Neural progenitor cell (in vitro differentiated cells): ENCODE results near the gene ANGPTL8. TPM values are rescaled to one million over a fixed set of nuclear protein-coding genes. Genes with fewer than 3 reads are reported as not detected.

Experiments
- DNase-seq: peaks from one replicate; pipeline ENCODE4 v3.0.0-alpha.2; 2016; ENCODE audit warnings: low spot score
- H2AFZ ChIP-seq: fragments of 200-600 bp; sonication (generic); replicated peaks from 2 replicates; pipeline ENCODE4 v1.6.1; 2016; ENCODE audit warnings: antibody characterized with exemption
- H3F3A ChIP-seq: fragments of 200-600 bp; sonication (generic); 2 replicates; pipeline ENCODE4 v1.6.1; 2016; ENCODE audit warnings: antibody characterized with exemption, low read depth
- H3K27ac ChIP-seq: fragments of 200-600 bp; sonication (generic); 2 replicates; pipeline ENCODE4 v1.5.1; 2016; ENCODE audit warnings: mild to moderate bottlenecking
- H3K27me3 ChIP-seq: fragments of 200-600 bp; sonication (generic); 2 replicates; pipeline ENCODE4 v1.6.1; 2016; ENCODE audit warnings: mild to moderate bottlenecking, moderate library complexity
- H3K36me3 ChIP-seq: fragments of 200-600 bp; sonication (generic); 2 replicates; pipeline ENCODE4 v1.5.1; 2016
- H3K4me1 ChIP-seq: fragments of 200-600 bp; sonication (generic); 2 replicates; pipeline ENCODE4 v1.6.1; 2016; ENCODE audit warnings: mixed run types
- H3K4me2 ChIP-seq: fragments of 200-600 bp; sonication (generic); 2 replicates; pipeline ENCODE4 v1.6.1; 2016
- H3K4me3 ChIP-seq: fragments of 200-600 bp; sonication (generic); 2 replicates; pipeline ENCODE4 v1.5.1; 2016
- H3K79me2 ChIP-seq: fragments of 200-600 bp; sonication (generic); 2 replicates; pipeline ENCODE4 v1.6.1; 2016; ENCODE audit warnings: low read depth
- H3K9ac ChIP-seq: fragments of 200-600 bp; sonication (generic); 2 replicates; pipeline ENCODE4 v1.6.1; 2016
- H3K9me3 ChIP-seq: fragments of 200-600 bp; sonication (generic); 2 replicates; pipeline ENCODE4 v1.5.1; 2016; ENCODE audit warnings: low read depth
- H4K20me1 ChIP-seq: fragments of 200-600 bp; sonication (generic); 2 replicates; pipeline ENCODE4 v1.6.1; 2016; ENCODE audit warnings: low read depth
- H3K27ac Mint-ChIP-seq: 3 replicates; pipeline ENCODE4 v1.8.0; 2021; ENCODE audit warnings: mixed read lengths
- H3K27me3 Mint-ChIP-seq: 2 replicates; pipeline ENCODE4 v1.8.0; 2022; ENCODE audit warnings: low read depth, mild to moderate bottlenecking, inconsistent platforms, moderate library complexity, mixed read lengths; ENCODE audit not compliant: insufficient read depth
- H3K36me3 Mint-ChIP-seq: 3 replicates; pipeline ENCODE4 v1.8.0; 2021; ENCODE audit warnings: mixed read lengths
- H3K4me1 Mint-ChIP-seq: 3 replicates; pipeline ENCODE4 v1.8.0; 2021; ENCODE audit warnings: mixed read lengths
- H3K4me3 Mint-ChIP-seq: 3 replicates; pipeline ENCODE4 v1.8.0; 2021; ENCODE audit warnings: mild to moderate bottlenecking, moderate library complexity, mixed read lengths
- H3K9me3 Mint-ChIP-seq: 3 replicates; pipeline ENCODE4 v1.8.0; 2020; ENCODE audit warnings: mixed read lengths
- EZH2 ChIP-seq: fragments of 200-600 bp; sonication (generic); IDR thresholded peaks from 2 replicates; pipeline ENCODE4 v1.6.1; 2017; ENCODE audit warnings: antibody characterized with exemption, mild to moderate bottlenecking, moderate library complexity
- EZH2phosphoT487 ChIP-seq: fragments of 200-600 bp; sonication (generic); IDR thresholded peaks from 2 replicates; pipeline ENCODE4 v1.6.1; 2017; ENCODE audit warnings: antibody characterized with exemption
- total RNA-seq: library from RNA; depleted of rRNA; stranded (reverse); fragments of >200 nt; gene quantifications from 2 replicates; pipeline ENCODE4 v1.2.3, GENCODE V29; 2015; ENCODE audit warnings: low replicate concordance
- TF ChIP-seq, protein P1 (sequence below): fragments of 200-600 bp; sonication (generic); IDR thresholded peaks from 2 replicates; pipeline ENCODE4 v1.5.1; 2017; ENCODE audit warnings: antibody characterized with exemption, mild to moderate bottlenecking

Gene ANGPTL8
- total RNA-seq, 1 donor from 2014 or later, result not detected

DNA sequence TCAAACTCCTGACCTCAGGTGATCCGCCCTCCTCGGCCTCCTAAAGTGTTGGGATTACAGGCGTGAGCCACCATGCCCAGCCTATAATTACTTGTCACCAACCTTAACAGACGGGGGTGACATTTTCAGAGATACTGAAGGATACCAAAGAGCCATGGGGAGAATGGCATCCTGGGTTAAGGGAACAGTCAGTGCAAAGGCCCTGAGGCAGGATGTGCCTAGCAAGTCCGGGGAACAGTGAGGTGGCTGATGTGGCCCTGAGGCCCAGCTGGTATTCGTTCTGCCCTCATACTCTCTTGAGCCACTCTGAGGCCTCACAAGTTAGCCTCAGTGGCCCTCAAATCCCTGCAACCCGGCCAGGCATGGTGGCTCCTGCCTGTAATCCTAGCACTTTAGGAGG lies 15.0 kb upstream of the ANGPTL8 start:
- no peak overlapping the region for H3K27ac Mint-ChIP-seq
- H3K27me3 Mint-ChIP-seq, result peaks cover 2% of the 10 kb centered on the region
- no peak for TF ChIP-seq EZH2
- TF ChIP-seq EZH2phosphoT487, result no peak
- TF ChIP-seq, protein P1, sequence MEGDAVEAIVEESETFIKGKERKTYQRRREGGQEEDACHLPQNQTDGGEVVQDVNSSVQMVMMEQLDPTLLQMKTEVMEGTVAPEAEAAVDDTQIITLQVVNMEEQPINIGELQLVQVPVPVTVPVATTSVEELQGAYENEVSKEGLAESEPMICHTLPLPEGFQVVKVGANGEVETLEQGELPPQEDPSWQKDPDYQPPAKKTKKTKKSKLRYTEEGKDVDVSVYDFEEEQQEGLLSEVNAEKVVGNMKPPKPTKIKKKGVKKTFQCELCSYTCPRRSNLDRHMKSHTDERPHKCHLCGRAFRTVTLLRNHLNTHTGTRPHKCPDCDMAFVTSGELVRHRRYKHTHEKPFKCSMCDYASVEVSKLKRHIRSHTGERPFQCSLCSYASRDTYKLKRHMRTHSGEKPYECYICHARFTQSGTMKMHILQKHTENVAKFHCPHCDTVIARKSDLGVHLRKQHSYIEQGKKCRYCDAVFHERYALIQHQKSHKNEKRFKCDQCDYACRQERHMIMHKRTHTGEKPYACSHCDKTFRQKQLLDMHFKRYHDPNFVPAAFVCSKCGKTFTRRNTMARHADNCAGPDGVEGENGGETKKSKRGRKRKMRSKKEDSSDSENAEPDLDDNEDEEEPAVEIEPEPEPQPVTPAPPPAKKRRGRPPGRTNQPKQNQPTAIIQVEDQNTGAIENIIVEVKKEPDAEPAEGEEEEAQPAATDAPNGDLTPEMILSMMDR, result no peak
- Histone ChIP-seq H3K36me3 (no peaks in the 10 kb centered on the region), H3K27ac (no peak overlapping the region), H3K79me2 (no peaks in the 10 kb centered on the region), H3K9me3 (no peaks in the 10 kb centered on the region), H3F3A (peaks cover 2% of the 10 kb centered on the region), H3K9ac (no peak overlapping the region), H3K27me3 (no peaks in the 10 kb centered on the region), H3K4me3 (no peak overlapping the region), H3K4me1 (no peaks in the 10 kb centered on the region), H2AFZ (no peak overlapping the region), H4K20me1 (no peaks in the 10 kb centered on the region), H3K4me2 (no peak overlapping the region)
- no peak overlapping the region for H3K4me3 Mint-ChIP-seq
- no peak for DNase-seq
- H3K36me3 Mint-ChIP-seq, result peaks cover 25% of the 10 kb centered on the region
- H3K9me3 Mint-ChIP-seq, result peaks cover 19% of the 10 kb centered on the region
- H3K4me1 Mint-ChIP-seq, result no peaks in the 10 kb centered on the region

DNA sequence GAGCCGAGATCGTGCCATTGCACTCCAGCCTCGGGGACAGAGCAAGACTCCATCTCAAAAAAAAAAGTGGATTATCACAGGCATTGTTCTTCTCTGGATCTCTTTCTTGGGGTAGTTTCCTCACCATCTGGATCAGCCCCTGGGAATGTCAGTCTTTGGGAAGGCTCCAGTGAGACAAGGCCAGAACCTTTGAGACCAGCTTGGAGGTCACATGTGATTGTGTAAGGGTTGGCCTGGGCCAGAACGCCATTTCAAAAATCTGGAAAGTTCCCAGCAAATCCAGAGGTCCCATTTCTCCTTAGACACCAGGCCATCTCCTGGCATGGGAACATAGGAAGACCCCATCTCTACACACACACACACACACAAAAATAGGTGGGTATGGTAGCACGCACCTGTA lies 14.2 kb upstream of the ANGPTL8 start:
- no peak overlapping the region for H3K9ac ChIP-seq
- H3K27ac Mint-ChIP-seq, result no peak overlapping the region
- no peaks in the 10 kb centered on the region for H3K4me1 Mint-ChIP-seq
- H3K9me3 Mint-ChIP-seq, result peaks cover 17% of the 10 kb centered on the region
- H3K27me3 ChIP-seq, result no peaks in the 10 kb centered on the region
- no peak overlapping the region for H2AFZ ChIP-seq
- no peaks in the 10 kb centered on the region for H3K9me3 ChIP-seq
- no peak overlapping the region for H3K4me3 Mint-ChIP-seq
- no peaks in the 10 kb centered on the region for H3K4me1 ChIP-seq
- H3K27me3 Mint-ChIP-seq, result peaks cover 2% of the 10 kb centered on the region
- H3K4me2 ChIP-seq, result no peak overlapping the region
- no peaks in the 10 kb centered on the region for H3K36me3 ChIP-seq
- no peak for TF ChIP-seq EZH2phosphoT487
- TF ChIP-seq, protein P1, result no peak
- TF ChIP-seq EZH2, result no peak
- no peak for DNase-seq
- no peak overlapping the region for H3K27ac ChIP-seq
- peaks cover 25% of the 10 kb centered on the region for H3K36me3 Mint-ChIP-seq
- no peak overlapping the region for H3K4me3 ChIP-seq
- peaks cover 2% of the 10 kb centered on the region for H3F3A ChIP-seq
- no peaks in the 10 kb centered on the region for H4K20me1 ChIP-seq
- no peaks in the 10 kb centered on the region for H3K79me2 ChIP-seq

DNA sequence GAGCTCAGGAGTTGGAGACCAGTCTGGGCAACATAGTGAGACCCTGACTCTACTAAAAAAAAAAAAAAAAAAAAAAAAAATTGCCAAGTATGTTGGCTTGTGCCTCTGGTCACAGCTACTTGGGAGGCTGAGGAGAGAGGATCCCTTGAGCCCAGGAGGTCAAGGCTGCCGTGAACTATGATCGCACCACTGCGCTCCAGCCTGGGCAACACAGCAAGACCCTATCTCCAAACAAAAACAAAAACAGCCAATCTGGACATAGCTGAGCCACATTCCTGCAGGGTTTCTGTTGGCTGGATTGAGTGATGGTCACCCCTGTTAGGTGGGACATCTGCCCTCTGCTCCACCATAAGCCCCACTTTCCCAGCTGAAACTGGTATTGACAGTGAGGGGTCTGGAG lies 13.6 kb upstream of the ANGPTL8 start:
- no peak for DNase-seq
- H3K36me3 Mint-ChIP-seq, result peaks cover 21% of the 10 kb centered on the region
- Histone ChIP-seq H2AFZ (no peak overlapping the region), H4K20me1 (no peaks in the 10 kb centered on the region), H3K9ac (no peak overlapping the region), H3K4me1 (no peaks in the 10 kb centered on the region), H3K4me3 (no peak overlapping the region), H3K36me3 (no peaks in the 10 kb centered on the region), H3F3A (peaks cover 2% of the 10 kb centered on the region), H3K27me3 (no peaks in the 10 kb centered on the region), H3K9me3 (no peaks in the 10 kb centered on the region), H3K27ac (no peak overlapping the region), H3K4me2 (no peak overlapping the region), H3K79me2 (no peaks in the 10 kb centered on the region)
- H3K27ac Mint-ChIP-seq, result no peak overlapping the region
- no peaks in the 10 kb centered on the region for H3K4me1 Mint-ChIP-seq
- no peak overlapping the region for H3K4me3 Mint-ChIP-seq
- peaks cover 5% of the 10 kb centered on the region for H3K27me3 Mint-ChIP-seq
- TF ChIP-seq EZH2phosphoT487 (no peak), EZH2 (no peak)
- TF ChIP-seq, protein P1, result no peak
- peaks cover 13% of the 10 kb centered on the region for H3K9me3 Mint-ChIP-seq
